GM13976 (cell line): ENCODE measurements around the gene CABLES1.
"Not testable (repeated sequence)": the region's sequence is repeated elsewhere in the genome, so short reads cannot be mapped to it uniquely, and the experiment has no call there.

Source experiments
- DNase-seq: peaks from one replicate; pipeline ENCODE4 v3.0.0; 2012; ENCODE audit warnings: low spot score
- CTCF ChIP-seq: IDR thresholded peaks from 2 replicates; pipeline ENCODE4 v1.5.1; 2012; ENCODE audit warnings: borderline replicate concordance, mild to moderate bottlenecking; ENCODE audit not compliant: insufficient read depth; ENCODE audit errors: extremely low read depth, missing control alignments, control extremely low read depth
- in situ Hi-C: fragments of 300-500 bp; cut with MboI; formaldehyde crosslinking; loops from one replicate; pipeline ENCODE4 v1.12.0; 2022; ENCODE audit warnings: low sequenced_read_pairs, mixed read lengths, inconsistent platforms; ENCODE audit not compliant: unreplicated experiment

The CABLES1 gene

GRCh38 chr18:23105030-23105429, 30.3 kb upstream of the CABLES1 start:
- in situ Hi-C loops, result no loop called here
- no peak for TF ChIP-seq CTCF
- no peak for DNase-seq

GRCh38 chr18:23105581-23106219, 29.6 kb upstream of the CABLES1 start:
- TF ChIP-seq CTCF, result no peak
- no peak for DNase-seq
- in situ Hi-C loops, result no loop called here

- no peak for TF ChIP-seq CTCF
- in situ Hi-C loops, result no loop called here
- no peak for DNase-seq
Observed at GRCh38 chr18:23106575-23106974, 28.7 kb upstream of the CABLES1 start.

GRCh38 chr18:23107718-23108117, 27.6 kb upstream of the CABLES1 start:
- no peak for DNase-seq

GRCh38 chr18:23108496-23108895, 26.8 kb upstream of the CABLES1 start:
- in situ Hi-C loops, result no loop called here

More at GRCh38 chr18:23107718-23108117, 27.6 kb upstream of the CABLES1 start:
- in situ Hi-C loops, result no loop called here
- TF ChIP-seq CTCF, result no peak

GRCh38 chr18:23109163-23109562, 26.1 kb upstream of the CABLES1 start:
- in situ Hi-C loops, DNase-seq: not testable (repeated sequence)

More at GRCh38 chr18:23108496-23108895, 26.8 kb upstream of the CABLES1 start:
- TF ChIP-seq CTCF, result no peak
- no peak for DNase-seq

GRCh38 chr18:23113576-23113975, 21.7 kb upstream of the CABLES1 start:
- TF ChIP-seq CTCF, result no peak
- DNase-seq, result no peak
- in situ Hi-C loops, result no loop called here
